Fibroblast of lung (primary cell): ENCODE data around the gene COL8A1. TPM values are rescaled to one million over a fixed set of nuclear protein-coding genes. Genes with fewer than 3 reads are reported as not detected.
A peak's percentile ranks its signal among the peaks of the same experiment; 100 is the strongest.

Source experiments
- DNase-seq, 2 donors: peaks; one replicate each; pipeline versions ENCODE4 v3.0.0 to v3.0.0-alpha.2; 2010; ENCODE audit warnings: low read depth in 2 of 2
- H2AFZ ChIP-seq: 2 replicates; pipeline ENCODE4 v1.5.1; 2012; ENCODE audit warnings: low read length, control low read depth, inconsistent platforms
- H3K27ac ChIP-seq: 2 replicates; pipeline ENCODE4 v1.5.1; 2011; ENCODE audit warnings: low read length, control low read depth; ENCODE audit not compliant: insufficient read depth
- H3K27me3 ChIP-seq: 2 replicates; pipeline ENCODE4 v1.5.1; 2011; ENCODE audit warnings: mild to moderate bottlenecking, low read length; ENCODE audit not compliant: control insufficient read depth, insufficient read depth
- H3K36me3 ChIP-seq: 2 replicates; pipeline ENCODE4 v1.5.1; 2011; ENCODE audit warnings: low read length; ENCODE audit not compliant: control insufficient read depth, insufficient read depth
- H3K4me1 ChIP-seq: 2 replicates; pipeline ENCODE4 v1.5.1; 2011; ENCODE audit warnings: low read length; ENCODE audit not compliant: control insufficient read depth, insufficient read depth; ENCODE audit errors: extremely low read depth
- H3K4me2 ChIP-seq: 2 replicates; pipeline ENCODE4 v1.5.1; 2011; ENCODE audit warnings: low read length, control low read depth; ENCODE audit not compliant: insufficient read depth; ENCODE audit errors: extremely low read depth
- H3K4me3 ChIP-seq, 4 experiments: fragments of 200-600 bp in 1 of 4; sonication (generic) in 1 of 4; replicated peaks in 1 of 4; 2 replicates each; pipeline ENCODE4 v1.5.1; 2011 to 2016; ENCODE audit warnings: low read length in 4 of 4, low read depth in 3 of 4, mild to moderate bottlenecking in 3 of 4, control low read depth in 2 of 4, inconsistent platforms in 1 of 4, mixed read lengths in 1 of 4; ENCODE audit not compliant: insufficient read depth in 1 of 4; ENCODE audit errors: control extremely low read depth in 1 of 4
- H3K79me2 ChIP-seq: 2 replicates; pipeline ENCODE4 v1.5.1; 2012; ENCODE audit warnings: mild to moderate bottlenecking, low read length, inconsistent platforms; ENCODE audit not compliant: control insufficient read depth, insufficient read depth
- H3K9ac ChIP-seq: 2 replicates; pipeline ENCODE4 v1.5.1; 2011; ENCODE audit warnings: mild to moderate bottlenecking, low read length, control low read depth; ENCODE audit not compliant: insufficient read depth
- H3K9me3 ChIP-seq: 2 replicates; pipeline ENCODE4 v1.5.1; 2012; ENCODE audit warnings: low read depth, low read length; ENCODE audit not compliant: control insufficient read depth, insufficient read depth
- H4K20me1 ChIP-seq: 2 replicates; pipeline ENCODE4 v1.5.1; 2011; ENCODE audit warnings: low read length; ENCODE audit not compliant: control insufficient read depth, insufficient read depth; ENCODE audit errors: extremely low read depth
- CTCF ChIP-seq, 2 donors: IDR thresholded peaks in 1 of 2; conservative IDR thresholded peaks in 1 of 2; 1 replicate in 1 of 2; 2 replicates in 1 of 2; pipeline ENCODE4 v1.5.1; 2011 to 2012; ENCODE audit warnings: low read length in 2 of 2, control low read depth in 1 of 2, inconsistent platforms in 1 of 2, low read depth in 1 of 2, mild to moderate bottlenecking in 1 of 2
- EZH2 ChIP-seq: IDR thresholded peaks from 2 replicates; pipeline ENCODE4 v1.5.1; 2012; ENCODE audit warnings: low read length, control low read depth, mild to moderate bottlenecking; ENCODE audit errors: missing control alignments
- polyA plus RNA-seq, 2 donors: library from polyadenylated mRNA; depleted of rRNA in 1 of 2; stranded (reverse) in 1 of 2; unstranded in 1 of 2; fragments of >200 nt; gene quantifications; 2 replicates each; pipeline ENCODE4 v1.2.1, GENCODE V29; 2011 to 2012; ENCODE audit warnings: missing spikeins in 1 of 2
- total RNA-seq: library from RNA; depleted of rRNA; stranded (reverse); fragments of >200 nt; gene quantifications from 2 replicates; pipeline ENCODE4 v1.2.1, GENCODE V29; 2014

COL8A1 gene
- total and polyA plus RNA-seq, 2 donors (not counting 1 experiment from before 2014, with no cell fraction given) = 85.4 to 215 TPM

DNA sequence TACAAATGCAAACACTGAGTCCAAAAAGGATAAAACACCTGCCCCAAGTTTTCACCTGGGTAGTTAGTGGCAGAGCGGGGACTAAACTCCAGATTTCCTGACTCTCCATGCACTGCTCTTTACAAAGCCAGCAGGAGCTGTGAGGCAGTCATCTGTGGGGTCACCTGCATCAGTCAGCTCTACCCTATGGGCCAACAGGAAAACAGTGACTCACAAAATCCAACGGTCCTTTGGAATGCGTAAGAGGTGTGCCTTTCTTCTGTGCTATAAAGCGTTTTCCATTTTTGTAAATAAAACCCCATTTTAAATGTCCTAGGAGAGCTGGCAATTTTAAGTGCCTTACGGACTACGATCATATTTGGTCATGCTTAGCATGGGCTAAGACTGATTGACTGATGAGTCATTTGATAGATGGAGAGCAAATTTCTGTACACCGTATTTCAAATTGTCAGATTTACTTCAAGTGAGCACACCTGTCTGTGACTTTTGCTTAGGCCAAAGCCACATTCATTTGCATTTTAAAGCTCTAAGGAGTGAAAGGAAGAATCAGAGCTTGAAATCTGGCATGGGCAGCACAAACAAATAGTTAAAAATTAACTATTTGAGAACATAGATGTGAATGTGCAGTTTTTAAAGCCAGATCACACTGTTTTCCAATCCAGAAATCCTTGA, 4.4 kb upstream of the COL8A1 start:
- no peak overlapping the region for H3K4me2 ChIP-seq
- H2AFZ ChIP-seq = no peak overlapping the region
- no peak overlapping the region for H3K4me3 ChIP-seq
- TF ChIP-seq CTCF (conservative IDR thresholded peaks at IDR 0.05 in 1 of 2, IDR thresholded peaks at IDR 0.05 in 1 of 2; ENCODE audit: low read depth in 1 of 2, low read length in 2 of 2) (no peak), EZH2 (no peak)
- H3K4me1 ChIP-seq = no peaks in the 10 kb centered on the region
- H3K79me2 ChIP-seq = peaks cover 4% of the 10 kb centered on the region
- DNase-seq = peak in 1 of 2 donors; percentile 75
- no peak overlapping the region for H3K27ac ChIP-seq
- no peak overlapping the region for H3K9ac ChIP-seq
- no peaks in the 10 kb centered on the region for H3K9me3 ChIP-seq
- H3K27me3 ChIP-seq = no peaks in the 10 kb centered on the region
- H3K36me3 ChIP-seq = no peaks in the 10 kb centered on the region
- H4K20me1 ChIP-seq = no peaks in the 10 kb centered on the region

- Histone ChIP-seq H3K4me3 (no peak overlapping the region), H3K79me2 (peaks cover 8% of the 10 kb centered on the region), H3K9ac (no peak overlapping the region), H3K4me2 (no peak overlapping the region), H3K36me3 (no peaks in the 10 kb centered on the region), H4K20me1 (no peaks in the 10 kb centered on the region), H3K4me1 (no peaks in the 10 kb centered on the region), H3K27ac (no peak overlapping the region), H3K27me3 (no peaks in the 10 kb centered on the region), H2AFZ (no peak overlapping the region), H3K9me3 (no peaks in the 10 kb centered on the region)
- no peak for DNase-seq
- no peak for TF ChIP-seq EZH2
- TF ChIP-seq CTCF (conservative IDR thresholded peaks at IDR 0.05 in 1 of 2, IDR thresholded peaks at IDR 0.05 in 1 of 2; ENCODE audit: low read depth in 1 of 2, low read length in 2 of 2) = no peak
These were observed 3.5 kb upstream of the COL8A1 start for GRCh38 chr3:99634881-99635280.

DNA sequence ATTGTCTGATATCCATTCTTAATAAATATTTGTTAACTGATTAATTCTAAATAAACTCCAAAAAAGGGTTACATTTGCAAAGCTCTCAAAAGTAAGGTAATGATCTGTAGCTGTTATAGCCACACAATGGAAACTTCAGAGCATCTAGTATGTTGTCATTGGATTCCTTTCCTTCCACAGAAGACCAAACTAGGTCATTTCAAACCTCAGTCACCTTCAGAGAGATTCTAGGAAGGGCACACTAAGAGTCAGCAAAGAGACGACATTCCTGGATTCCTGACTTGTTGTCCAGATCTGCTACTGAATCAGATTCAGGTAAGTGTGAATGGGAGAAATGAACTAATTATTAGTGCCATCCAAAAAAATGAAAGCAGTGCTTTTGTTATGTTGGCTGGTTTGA, 3.0 kb upstream of the COL8A1 start:
- DNase-seq = peak in 1 of 2 donors; percentile 61
- Histone ChIP-seq H3K79me2 (peaks cover 11% of the 10 kb centered on the region), H3K27me3 (no peaks in the 10 kb centered on the region), H3K9me3 (no peaks in the 10 kb centered on the region), H2AFZ (no peak overlapping the region), H3K4me1 (no peaks in the 10 kb centered on the region), H3K4me2 (no peak overlapping the region), H3K27ac (no peak overlapping the region), H4K20me1 (no peaks in the 10 kb centered on the region), H3K4me3 (no peak overlapping the region), H3K9ac (no peak overlapping the region), H3K36me3 (no peaks in the 10 kb centered on the region)
- TF ChIP-seq CTCF (conservative IDR thresholded peaks at IDR 0.05 in 1 of 2, IDR thresholded peaks at IDR 0.05 in 1 of 2; ENCODE audit: low read depth in 1 of 2, low read length in 2 of 2) (no peak), EZH2 (no peak)
